ENCODE results near the gene UQCRC1. TPM values are rescaled to one million over a fixed set of nuclear protein-coding genes. Genes with fewer than 3 reads are reported as not detected.

The UQCRC1 gene
- total and polyA plus RNA-seq, 12 donors: 723 to 1,330 (median 1,035) TPM

DNA sequence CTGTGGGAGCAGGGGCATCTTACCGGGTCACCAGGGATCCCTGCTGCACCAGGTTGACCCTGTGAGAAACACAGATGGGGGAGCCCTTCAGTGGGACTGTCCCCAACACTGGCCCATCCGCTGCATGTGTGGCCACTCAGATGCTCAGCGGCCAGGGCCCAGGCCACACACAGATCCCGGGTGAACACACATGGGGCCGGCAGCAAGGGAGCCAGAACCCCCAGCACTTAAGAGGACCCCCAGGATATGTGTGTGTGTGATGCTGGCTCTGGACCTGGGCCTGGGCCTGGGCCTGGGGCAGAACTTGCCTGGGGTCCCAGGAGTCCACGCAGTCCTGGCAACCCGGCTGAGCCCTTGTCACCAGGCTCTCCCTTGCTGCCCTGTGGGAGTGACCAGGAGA is 41.0 kb downstream of the UQCRC1 start:
- Histone ChIP-seq H3K4me1 (peaks cover 0 to 32% (median 0%) of the 10 kb centered on the region in 9 donors), H3K36me3 (peaks cover 0 to 10% (median 0%) of the 10 kb centered on the region in 9 donors), H3K27ac (no peak overlapping the region), H3K9me3 (no peaks in the 10 kb centered on the region), H3K27me3 (no peaks in the 10 kb centered on the region), H3K4me3 (no peak overlapping the region)
- DNase-seq: no peak
- intact Hi-C loops (cut with DNase I): no loop called here
- TF ChIP-seq, protein P1, sequence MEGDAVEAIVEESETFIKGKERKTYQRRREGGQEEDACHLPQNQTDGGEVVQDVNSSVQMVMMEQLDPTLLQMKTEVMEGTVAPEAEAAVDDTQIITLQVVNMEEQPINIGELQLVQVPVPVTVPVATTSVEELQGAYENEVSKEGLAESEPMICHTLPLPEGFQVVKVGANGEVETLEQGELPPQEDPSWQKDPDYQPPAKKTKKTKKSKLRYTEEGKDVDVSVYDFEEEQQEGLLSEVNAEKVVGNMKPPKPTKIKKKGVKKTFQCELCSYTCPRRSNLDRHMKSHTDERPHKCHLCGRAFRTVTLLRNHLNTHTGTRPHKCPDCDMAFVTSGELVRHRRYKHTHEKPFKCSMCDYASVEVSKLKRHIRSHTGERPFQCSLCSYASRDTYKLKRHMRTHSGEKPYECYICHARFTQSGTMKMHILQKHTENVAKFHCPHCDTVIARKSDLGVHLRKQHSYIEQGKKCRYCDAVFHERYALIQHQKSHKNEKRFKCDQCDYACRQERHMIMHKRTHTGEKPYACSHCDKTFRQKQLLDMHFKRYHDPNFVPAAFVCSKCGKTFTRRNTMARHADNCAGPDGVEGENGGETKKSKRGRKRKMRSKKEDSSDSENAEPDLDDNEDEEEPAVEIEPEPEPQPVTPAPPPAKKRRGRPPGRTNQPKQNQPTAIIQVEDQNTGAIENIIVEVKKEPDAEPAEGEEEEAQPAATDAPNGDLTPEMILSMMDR (IDR thresholded peaks at IDR 0.05): no peak
- WGBS, 2 donors: 92 to 94% methylated on average over 7 of the region's 7 CpGs
- no peak for ATAC-seq

DNA sequence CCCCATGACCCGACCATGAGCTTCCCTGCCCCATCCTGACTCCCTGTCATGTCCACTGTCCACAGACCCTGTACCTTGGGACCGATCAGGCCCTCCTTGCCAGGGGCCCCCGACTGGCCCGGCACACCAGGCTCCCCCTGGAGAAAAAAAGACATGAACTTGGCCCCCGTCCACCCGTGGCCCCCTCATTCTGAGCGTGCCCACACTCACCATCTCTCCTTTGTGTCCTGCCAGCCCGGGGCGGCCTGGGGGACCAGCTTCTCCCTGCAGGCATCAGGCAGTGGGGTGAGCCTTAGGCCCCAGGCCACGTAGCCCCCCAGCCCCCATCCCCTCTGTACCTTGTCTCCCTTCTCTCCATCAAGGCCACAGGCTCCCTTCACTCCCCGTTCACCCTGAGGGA is 41.9 kb downstream of the UQCRC1 start:
- TF ChIP-seq, protein P1 (IDR thresholded peaks at IDR 0.05): no peak
- Histone ChIP-seq H3K9me3 (no peaks in the 10 kb centered on the region), H3K36me3 (peaks cover 0 to 10% (median 0%) of the 10 kb centered on the region in 9 donors), H3K4me3 (no peak overlapping the region), H3K27me3 (no peaks in the 10 kb centered on the region), H3K4me1 (peaks cover 0 to 36% (median 0%) of the 10 kb centered on the region in 9 donors), H3K27ac (no peak overlapping the region)
- DNase-seq (no peak), ATAC-seq (no peak)
- 91 to 97% methylated on average over 11 of the region's 11 CpGs for WGBS, 2 donors
- intact Hi-C loops (cut with DNase I): no loop called here

DNA sequence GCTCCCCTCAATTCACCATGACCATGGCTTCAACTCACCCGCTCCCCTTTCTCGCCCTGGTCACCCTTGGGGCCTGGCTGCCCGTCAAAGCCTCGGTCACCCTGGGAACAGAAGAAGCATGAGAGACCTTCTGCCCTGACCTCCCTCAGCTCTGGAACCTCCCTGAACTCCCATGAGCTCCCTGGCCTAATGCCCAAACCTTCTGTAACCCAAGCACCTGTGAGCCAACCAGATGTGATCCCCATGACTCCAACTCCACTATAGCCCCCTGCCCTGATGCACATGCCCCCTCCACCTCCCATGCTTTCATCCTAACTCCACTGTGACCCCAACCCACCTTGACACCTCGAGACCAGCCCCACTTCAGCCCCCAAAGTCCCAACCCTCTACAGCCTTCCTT is 42.4 kb downstream of the UQCRC1 start:
- no peak overlapping the region for H3K4me3 ChIP-seq
- ATAC-seq: no peak
- TF ChIP-seq, protein P1 (IDR thresholded peaks at IDR 0.05): no peak
- DNase-seq: no peak
- H3K4me1 ChIP-seq: peaks cover 0 to 36% (median 0%) of the 10 kb centered on the region in 9 donors
- no peak overlapping the region for H3K27ac ChIP-seq
- intact Hi-C loops (cut with DNase I): no loop called here
- WGBS, 2 donors: 86% methylated on average over 5 of the region's 5 CpGs
- no peaks in the 10 kb centered on the region for H3K27me3 ChIP-seq
- H3K9me3 ChIP-seq: no peaks in the 10 kb centered on the region
- peaks cover 0 to 8% (median 0%) of the 10 kb centered on the region in 9 donors for H3K36me3 ChIP-seq

DNA sequence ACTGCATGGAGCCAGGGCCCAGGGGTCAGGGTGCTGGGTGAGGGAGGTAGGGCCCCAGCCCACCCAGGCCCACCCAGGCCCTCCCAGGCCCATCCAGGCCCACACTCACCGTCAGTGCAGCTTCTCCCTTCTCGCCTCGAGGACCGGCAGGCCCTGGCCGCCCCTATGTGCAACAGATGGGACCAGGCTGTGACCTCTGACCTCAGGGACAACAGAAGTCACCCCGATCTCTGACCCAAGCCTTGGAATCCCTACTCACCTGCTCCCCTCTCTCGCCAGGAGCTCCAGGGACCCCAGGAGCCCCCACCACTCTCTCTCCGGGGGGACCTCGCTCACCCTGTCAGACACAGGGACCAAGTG is 43.1 kb downstream of the UQCRC1 start:
- no peak overlapping the region for H3K4me3 ChIP-seq
- TF ChIP-seq, protein P1 (IDR thresholded peaks at IDR 0.05): no peak
- no peaks in the 10 kb centered on the region for H3K9me3 ChIP-seq
- no peak for DNase-seq
- 89 to 94% methylated on average over 9 of the region's 9 CpGs for WGBS, 2 donors
- H3K27ac ChIP-seq: no peak overlapping the region
- ATAC-seq: no peak
- no peaks in the 10 kb centered on the region for H3K27me3 ChIP-seq
- H3K36me3 ChIP-seq: peaks cover 0 to 2% (median 0%) of the 10 kb centered on the region in 9 donors
- peaks cover 0 to 40% (median 0%) of the 10 kb centered on the region in 9 donors for H3K4me1 ChIP-seq
- intact Hi-C loops (cut with DNase I): no loop called here
